MV-4-11 (cell line): ENCODE data around the gene VTI1B.
"Not testable (repeated sequence)": the region's sequence is repeated elsewhere in the genome, so short reads cannot be mapped to it uniquely, and the experiment has no call there.

Source experiments
- DNase-seq: peaks from one replicate; lab custom pipeline; 2025; lab: John Stamatoyannopoulos, UW

The VTI1B gene, protein sequence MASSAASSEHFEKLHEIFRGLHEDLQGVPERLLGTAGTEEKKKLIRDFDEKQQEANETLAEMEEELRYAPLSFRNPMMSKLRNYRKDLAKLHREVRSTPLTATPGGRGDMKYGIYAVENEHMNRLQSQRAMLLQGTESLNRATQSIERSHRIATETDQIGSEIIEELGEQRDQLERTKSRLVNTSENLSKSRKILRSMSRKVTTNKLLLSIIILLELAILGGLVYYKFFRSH

DNA sequence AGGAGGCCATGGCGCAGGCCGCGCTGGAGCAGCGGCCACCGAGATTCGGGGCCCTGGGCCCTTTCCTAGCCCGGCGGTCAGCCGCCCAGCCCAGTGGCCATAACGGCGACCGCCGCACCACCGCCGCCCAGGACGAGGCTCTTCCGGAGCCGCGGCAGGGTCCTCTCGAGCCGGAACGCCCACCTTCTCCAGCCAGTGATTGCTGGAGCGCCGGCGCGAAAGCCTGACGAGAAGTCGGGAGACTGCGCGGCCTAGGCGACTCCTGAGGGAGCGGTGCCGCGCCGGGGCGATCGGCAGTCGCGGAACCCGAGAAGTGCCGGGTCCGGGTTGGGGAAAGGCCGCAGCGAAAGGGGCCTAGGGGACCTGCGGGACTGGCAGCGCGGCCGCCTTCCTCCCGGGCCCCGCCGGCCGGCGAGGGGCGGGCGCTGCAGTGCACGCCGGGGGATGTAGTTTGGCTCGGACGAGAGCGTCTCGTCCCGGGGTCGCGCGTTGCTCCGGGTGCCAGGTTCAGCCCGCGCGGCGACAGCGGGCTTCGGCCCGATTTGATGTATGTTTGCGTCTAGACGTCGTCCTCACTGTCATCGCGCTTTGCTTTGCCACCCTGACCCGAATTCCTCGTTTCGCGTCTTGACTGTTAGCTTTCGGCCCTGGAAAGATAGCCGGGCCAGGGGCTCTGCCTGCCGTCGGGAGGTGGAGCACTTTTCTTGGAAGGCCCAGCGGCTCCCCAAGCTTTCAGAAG is at the start of gene VTI1B:
Gene VTI1B (minus strand): TSS at position 153 of the 739 bp plus-strand sequence. CDS start 143 bp downstream, at position 10.
- DNase-seq = peak; percentile 64

GRCh38 chr14:67722293-67722692 is 47.9 kb upstream of the VTI1B start:
- DNase-seq = no peak

DNA sequence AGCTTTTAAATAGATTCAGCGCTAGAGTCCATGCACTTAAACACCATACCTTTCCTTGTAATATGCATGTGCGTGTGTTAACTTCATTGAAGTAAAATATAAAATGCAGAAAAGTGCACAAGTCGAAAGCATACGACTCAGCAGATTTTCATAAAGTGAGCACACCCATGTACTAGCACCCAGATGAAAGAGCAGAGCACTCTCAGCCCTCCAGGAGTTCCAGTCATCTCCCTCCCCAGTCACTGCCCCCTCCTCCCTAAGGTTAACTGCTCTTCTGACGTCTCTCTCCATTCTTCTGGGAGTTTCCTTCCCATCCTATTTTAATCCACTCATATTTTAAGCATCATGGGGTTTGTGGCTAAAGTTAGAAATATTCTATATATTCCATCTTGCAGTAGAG is 47.4 kb upstream of the VTI1B start:
- no peak for DNase-seq

GRCh38 chr14:67719866-67720265 is 45.4 kb upstream of the VTI1B start:
- no peak for DNase-seq

- not testable (repeated sequence) for DNase-seq
These were observed 45.0 kb upstream of the VTI1B start for GRCh38 chr14:67719385-67719784.

- no peak for DNase-seq
These were observed 43.8 kb upstream of the VTI1B start for GRCh38 chr14:67718265-67718664.

DNA sequence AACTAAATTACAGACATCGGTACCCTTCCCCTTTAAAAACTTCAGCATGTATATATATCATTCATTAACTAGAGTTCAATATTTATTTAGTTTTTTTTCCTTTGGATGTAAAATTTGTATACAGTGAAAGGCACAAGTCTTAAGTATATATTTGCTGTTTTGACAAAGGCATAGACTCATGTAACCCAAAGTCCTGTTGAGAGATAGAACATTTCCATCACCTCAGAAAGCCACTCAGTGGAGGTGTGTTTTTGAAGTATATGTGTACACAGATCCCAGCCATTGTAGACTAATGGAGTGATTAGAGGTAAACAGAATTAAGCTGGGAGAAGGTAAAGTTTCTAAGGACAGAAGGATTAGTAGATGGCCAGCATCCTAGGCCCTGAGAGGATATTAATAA is 42.6 kb upstream of the VTI1B start:
- DNase-seq = no peak

DNA sequence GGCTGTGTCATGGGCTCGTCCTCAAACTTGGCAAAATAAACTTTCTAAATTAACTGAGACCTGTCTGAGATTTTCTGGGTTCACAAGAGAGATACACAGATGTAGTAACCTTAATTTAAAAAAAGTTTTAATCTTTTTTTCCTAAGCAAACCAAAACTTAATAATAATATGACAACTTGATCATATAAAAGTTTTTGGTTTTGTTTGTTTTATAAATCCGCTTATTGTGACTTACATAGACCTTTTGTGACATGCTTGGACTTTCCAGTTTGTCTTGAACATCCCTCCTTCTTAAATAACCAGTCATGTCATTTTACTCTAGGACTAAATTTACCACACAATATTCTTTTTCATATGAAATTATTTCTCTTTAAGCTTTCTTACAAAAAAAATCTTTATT is 35.8 kb upstream of the VTI1B start:
- no peak for DNase-seq

GRCh38 chr14:67709796-67710195 is 35.4 kb upstream of the VTI1B start:
- not testable (repeated sequence) for DNase-seq

GRCh38 chr14:67709346-67709745 is 34.9 kb upstream of the VTI1B start:
- not testable (repeated sequence) for DNase-seq

GRCh38 chr14:67705211-67705610 is 30.8 kb upstream of the VTI1B start:
- DNase-seq = no peak

GRCh38 chr14:67704484-67705089 is 30.2 kb upstream of the VTI1B start:
- peak; percentile 46 for DNase-seq

GRCh38 chr14:67703997-67704396 is 29.6 kb upstream of the VTI1B start:
- no peak for DNase-seq

GRCh38 chr14:67701492-67701891 is 27.1 kb upstream of the VTI1B start, which contains the start of gene RDH12:
RDH12 (plus strand) TSS chr14:67701886; CDS start chr14:67722643, 20,757 bp downstream.
- peak; percentile 9 for DNase-seq

DNA sequence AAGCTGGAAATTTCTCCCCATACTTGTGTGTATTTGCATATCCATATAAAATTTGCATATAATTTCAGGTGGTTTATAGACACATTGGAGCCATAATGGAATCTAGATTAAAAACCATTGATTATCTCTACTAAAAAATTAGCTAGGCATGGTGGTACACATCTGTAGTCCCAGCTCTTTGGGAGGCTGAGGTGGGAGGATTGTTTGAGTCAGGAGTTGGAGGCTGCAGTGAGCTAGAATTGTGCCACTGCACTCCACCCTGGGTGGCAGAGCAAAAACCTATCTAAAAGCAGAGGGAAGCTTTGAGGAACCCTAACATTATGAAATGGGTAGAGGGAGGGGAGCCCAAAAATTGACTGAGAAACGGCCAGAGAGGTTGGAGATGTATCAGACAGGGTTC is 23.7 kb upstream of the VTI1B start:
- DNase-seq = no peak

GRCh38 chr14:67697006-67697405 is 22.6 kb upstream of the VTI1B start:
- no peak for DNase-seq

DNA sequence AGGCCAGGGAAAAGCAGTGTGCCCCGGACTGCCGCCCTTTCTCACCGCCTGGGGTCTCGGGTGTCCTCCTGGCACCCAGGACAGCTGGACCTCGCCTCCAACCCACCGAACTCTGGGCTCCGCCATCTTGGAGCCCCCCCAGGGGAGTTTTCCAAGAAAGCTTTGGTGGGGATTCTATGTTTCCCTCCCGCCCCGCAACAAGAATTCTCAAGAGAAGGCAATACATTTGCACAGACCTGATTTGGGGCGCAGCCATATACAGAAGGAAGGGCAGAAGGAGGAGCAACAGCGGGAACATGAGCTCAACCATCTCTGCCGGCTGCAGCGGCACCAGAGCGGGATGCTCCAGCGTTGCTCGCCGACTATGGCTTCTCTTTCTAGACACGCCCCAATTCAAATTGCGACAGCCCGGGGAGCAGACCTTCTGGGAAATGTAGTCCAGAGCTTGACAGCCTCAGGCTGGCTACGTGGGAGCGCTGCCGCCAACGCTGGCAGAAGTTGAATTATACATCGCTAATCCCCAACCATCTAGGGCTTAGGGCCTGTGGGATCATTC is 21.0 kb upstream of the VTI1B start, which contains the start of gene RDH11:
Gene RDH11 (minus strand): TSS at position 371 of the 556 bp plus-strand sequence. CDS start 61 bp downstream, at position 310.
- peak; percentile 91 for DNase-seq

GRCh38 chr14:67694791-67695393 is 20.5 kb upstream of the VTI1B start:
- DNase-seq = peak; percentile 42

- no peak for DNase-seq
These were observed 15.6 kb upstream of the VTI1B start for GRCh38 chr14:67690011-67690410.

GRCh38 chr14:67683842-67684241 is 9.4 kb upstream of the VTI1B start:
- no peak for DNase-seq

GRCh38 chr14:67680941-67681340 is 6.5 kb upstream of the VTI1B start:
- peak; percentile 88 for DNase-seq

- DNase-seq = peak; percentile 97
These were observed 5.7 kb upstream of the VTI1B start for GRCh38 chr14:67680121-67680602.
